Right kidney (tissue), 1 donor: Measurements from ENCODE around the gene ISOC2.

ENCODE experiments used
- DNase-seq: peaks from one replicate; pipeline ENCODE4 v3.0.0-alpha.2; 2016

The ISOC2 gene

GRCh38 chr19:55479045-55479444, 17.6 kb upstream of the ISOC2 start:
- no peak for DNase-seq

DNA sequence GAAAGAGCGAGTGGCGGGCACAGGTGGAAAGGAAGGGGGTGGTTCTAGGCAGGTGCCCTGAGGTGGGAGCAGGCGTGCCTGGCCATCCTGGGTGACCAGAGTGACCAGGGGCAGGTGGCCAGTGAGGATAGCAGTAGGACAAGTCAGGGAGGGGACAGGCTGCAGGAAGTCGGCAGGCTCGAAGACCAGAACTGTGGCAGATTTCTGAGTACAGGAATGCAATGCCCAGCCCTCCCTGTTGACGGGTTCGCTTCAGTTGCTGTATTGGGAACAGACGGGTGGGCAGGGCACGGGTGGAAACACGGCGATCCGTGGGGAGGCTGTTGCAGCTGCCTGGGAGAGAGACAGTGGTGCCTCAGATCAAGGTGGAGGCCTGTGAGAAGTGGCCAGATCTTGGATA, 16.9 kb upstream of the ISOC2 start:
- DNase-seq = no peak

DNA sequence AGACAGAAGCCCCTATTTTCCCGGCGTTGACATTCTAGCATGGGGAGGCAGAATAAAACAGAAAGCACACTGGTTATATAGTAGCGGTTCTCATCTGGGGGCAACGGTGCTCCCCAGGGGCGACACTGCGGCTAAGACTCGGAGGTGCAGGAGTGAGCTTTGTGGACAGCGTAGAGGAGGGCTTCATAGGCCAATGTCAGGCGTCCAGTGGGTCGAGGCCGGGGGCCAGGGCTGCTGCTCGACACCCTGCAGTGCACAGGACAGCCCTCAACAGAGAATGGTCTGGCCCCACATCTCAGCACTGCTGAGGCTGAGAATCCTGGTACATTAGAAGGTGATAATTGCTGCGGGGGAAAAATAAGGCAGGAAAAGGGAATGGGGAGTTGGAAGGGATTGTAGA, 16.5 kb upstream of the ISOC2 start:
- no peak for DNase-seq

DNA sequence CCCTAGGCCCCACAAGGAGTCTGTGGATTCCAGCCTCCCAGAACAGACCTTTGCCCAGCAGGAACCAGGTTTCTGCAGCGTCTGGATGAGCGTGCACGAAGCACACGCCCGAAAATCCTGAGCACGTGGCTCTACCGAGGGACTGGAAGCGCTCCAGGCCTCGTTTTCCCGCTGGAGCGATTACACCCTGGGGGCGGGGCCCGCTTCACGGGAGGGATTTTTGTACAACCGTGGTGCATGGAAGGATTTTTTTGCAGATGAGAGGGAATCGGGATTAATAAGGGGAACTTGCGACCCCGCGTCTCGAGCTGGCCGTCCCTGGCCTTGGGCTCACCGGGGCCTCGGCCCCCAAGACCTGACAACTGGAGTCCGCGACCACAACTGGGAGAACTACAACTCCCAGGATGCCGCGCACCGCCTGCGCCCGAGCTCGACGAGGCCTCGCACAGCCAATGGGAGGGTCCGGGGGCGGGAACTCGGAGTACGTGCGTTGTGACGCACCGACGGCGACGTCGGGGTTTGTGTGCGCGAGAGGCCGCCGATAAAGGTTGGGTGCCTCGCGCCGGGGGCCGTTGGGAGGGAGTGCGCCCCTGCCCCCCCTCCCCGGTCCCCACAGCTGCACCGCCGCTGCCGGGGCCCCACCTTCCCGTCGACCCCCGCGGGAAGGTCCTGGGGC, 14.8 kb upstream of the ISOC2 start, which contains the start of gene ZNF628:
Gene ZNF628, plus strand, starts transcription at position 518 of the 676 bp plus-strand sequence. CDS start 3,294 bp downstream, outside the sequence.
- DNase-seq = peak; percentile 98

DNA sequence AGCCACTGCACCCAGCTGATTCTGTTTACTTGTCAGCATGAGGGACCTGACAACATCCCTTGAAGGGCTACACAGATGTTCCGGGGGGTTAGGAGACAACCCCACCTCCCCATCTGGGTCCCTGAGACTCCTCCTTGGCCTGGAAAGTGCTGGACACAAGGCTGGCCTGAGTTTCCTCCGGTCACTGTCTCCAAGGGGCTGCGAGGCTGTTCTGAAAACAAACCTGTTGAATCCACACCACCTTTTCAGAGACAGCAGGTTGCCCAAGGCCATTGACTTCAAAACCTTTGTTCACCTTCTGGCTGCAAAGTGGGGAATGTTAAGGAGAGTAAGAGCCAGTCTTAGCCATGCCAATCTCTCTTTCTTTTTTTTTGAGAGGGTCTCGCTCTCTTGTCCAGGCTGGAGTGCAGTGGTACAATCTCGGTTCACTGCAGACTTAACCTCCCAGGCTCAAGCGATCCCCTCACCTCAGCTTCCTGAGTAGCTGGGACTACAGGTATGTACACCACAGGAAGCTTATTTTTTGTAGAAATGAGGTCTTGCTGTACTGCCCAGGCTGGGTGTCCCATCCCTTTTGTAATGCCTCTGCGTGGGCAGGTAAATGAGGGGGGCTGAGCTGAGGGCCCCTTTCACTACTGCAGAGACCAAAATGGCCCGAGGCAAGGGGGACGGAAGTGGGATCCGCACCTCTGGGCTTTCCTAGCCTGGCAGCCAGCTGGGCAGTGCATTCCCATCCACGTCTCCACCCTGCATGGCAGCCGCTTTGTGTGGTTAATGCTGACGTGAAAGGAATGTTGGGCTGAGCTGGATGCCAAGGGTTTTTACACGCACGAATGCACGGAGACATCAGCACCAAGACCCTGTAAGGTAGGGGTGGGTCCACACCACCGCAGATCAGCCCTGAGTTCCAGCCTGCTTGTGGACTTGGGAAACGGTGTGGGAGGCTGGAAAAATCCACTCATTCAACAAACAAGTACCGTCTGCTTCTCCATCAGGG, 13.1 kb upstream of the ISOC2 start:
- DNase-seq = no peak

DNA sequence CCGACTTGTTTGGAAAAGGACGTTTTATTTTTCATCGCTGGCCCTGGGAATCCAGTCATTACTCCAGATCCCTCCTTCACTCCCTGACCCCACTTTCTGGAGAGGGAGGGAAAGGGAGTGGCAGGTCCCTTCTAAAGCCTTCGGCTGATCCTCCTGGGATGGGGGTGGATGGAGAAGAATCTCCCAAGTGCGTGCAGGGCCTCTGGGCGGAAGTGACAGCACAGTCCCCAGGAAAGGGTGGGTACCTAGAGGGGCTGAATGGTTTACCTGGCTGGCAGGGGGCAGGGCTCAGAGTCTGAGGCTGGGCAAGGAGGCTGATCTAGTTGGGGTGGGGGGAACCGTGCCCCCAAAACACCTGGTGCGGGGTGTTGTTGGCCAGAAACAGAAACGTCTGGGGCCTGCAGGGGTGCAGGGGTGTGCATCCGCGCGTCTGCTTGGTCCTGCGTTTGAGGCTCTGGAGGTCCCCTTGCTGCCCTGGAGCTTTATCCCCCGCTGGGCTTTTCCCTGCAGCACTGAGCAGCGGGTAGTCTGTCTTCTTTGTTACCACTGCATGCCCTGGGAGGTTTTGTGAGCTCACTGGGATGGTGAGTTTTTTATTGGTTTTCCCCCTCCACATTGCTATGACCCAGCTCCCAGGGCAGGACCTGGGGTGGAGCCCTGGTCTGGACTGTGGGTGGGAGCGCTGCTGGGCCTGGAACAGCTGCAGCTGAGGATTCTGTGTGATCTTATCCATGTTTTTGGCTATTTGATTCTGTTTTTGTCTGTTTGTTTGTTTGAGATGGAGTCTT, 12.0 kb upstream of the ISOC2 start:
- no peak for DNase-seq

GRCh38 chr19:55472463-55472862, 11.0 kb upstream of the ISOC2 start:
- no peak for DNase-seq

DNA sequence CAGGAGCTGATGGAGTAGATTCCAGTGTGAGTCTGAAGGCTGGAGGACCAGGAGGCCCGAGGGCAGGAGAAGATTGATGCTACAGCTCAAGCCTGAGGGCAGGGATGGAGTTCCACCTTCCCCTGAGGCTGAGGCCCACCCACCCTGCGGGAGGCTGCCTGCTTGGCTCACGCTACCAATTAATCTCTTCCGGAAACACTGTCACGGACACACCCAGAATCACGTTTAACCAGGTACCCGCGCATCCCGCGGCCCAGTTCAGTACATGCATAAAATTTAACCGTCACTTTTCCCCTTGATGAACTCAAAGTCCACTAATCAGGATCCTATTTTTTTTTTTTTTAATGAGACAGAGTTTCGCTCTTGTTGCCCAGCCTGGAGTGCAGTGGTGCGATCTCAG, 9.8 kb upstream of the ISOC2 start:
- no peak for DNase-seq

DNA sequence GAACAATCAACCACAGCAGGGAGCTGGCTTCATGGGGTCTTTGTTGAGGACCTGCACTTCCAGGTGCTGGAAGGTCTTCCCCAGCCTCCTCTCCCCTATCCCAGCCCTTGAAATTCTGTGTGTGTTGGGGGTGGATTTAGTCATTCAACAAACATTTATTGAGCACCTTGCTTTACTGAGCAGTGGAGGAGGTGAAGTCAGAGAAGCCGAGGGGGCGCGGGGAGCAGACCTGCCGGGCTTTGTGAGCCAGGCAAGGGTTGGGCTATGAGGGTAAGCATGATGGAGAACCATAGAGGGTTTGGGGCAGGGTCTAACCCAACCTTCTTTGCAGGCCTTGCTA, 6.6 kb upstream of the ISOC2 start:
- DNase-seq = no peak

DNA sequence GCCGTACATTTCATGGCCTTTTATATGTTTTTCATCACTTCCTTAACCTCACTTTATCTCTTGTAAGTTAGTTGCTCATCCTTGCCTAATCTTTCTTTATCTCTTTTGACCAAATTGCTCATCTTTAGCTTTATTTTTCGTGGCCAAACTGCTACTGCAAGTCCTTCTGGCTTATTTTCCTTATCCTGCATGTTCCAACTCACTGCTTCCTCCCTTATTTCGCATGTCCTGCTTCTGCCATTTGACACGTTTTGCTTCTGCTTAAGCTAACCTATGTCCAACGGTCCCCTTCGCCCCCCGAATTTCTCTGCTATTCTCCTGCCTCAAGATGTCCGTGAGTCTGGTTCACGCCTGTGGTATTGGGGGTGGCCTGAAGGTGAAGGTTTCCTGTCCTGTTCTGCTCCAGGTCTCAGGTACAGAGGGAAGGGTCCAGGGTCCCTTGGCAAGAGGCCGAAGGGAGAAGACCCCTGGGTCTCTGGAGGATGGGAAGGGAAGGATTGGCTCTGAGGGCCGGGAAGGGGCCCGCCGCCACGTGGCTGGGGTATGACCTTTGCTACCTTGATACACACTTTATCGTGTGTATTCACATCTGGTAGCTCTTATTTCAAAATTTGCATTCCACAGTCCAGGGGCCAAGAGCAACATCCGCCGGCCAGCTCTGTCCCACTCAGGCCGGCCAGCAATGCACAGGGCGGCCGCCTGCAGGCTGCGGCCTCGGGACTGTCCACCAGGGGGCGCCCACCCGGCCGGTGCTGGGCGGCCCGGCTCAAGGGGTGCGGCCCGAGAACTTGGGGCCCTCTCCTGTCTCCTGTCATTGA, 6.0 kb upstream of the ISOC2 start:
- peak; percentile 73 for DNase-seq

DNA sequence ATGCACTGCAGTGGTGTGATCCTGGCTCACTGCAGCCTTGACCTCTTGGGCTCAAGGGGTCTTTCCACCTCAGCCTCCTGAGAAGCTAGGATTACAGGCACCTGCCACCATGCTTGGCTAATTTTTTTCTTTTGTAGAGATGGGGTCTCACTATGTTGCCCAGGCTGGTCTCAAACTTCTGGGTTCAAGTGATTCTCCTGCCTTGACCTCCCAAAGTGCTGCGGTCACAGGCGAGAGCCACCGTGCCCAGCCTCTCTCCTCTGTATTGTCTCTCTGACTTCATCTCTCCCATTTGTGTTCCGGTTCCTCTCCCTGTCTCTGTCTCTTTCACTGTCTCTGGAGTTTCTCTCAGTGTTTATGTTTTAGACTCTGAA, 4.8 kb upstream of the ISOC2 start:
- DNase-seq = no peak

DNA sequence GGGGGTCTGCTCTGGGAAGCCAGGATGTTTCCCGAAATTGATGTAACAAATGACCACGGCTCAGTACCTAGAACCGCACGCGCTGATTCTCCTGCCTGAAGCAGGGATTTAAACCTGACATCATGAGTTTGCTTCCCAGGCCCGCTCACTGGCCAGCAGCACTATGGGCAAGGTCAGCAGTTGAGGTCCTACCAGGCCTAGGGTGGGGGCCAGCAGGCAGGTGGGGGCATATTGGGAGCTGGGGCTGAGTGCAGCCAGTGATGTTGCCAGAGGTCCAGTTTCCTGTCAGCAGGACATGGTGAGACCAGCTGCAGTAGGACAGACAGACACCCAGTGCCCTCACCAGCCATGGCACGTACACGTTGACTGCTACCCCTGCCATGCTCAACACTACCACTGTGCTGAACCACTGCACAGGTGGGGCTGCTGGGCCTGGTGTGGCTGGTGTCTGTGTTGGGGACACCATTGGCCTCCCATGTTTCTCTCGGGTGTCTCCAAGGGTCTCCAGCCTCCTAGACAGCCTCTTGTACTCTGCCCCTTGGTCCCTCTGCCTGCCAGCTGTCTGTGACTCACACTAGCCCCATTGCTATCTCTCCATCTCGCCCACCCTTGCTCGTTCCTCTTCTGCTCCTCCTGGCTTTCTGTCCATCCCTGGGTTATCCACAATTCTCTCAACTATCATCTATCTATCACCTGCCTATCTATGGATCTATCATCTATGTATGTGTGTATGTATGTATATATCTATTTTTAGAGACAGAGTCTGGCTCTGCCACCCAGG, 4.2 kb upstream of the ISOC2 start:
- DNase-seq = no peak

- DNase-seq = no peak
These were observed 3.2 kb upstream of the ISOC2 start, which contains the start of gene C19orf85 for GRCh38 chr19:55464662-55465054. Gene C19orf85 (minus strand): TSS chr19:55464751. CDS start chr19:55464554, 197 bp downstream.

- DNase-seq = no peak
These were observed 2.7 kb upstream of the ISOC2 start for GRCh38 chr19:55464039-55464661.

DNA sequence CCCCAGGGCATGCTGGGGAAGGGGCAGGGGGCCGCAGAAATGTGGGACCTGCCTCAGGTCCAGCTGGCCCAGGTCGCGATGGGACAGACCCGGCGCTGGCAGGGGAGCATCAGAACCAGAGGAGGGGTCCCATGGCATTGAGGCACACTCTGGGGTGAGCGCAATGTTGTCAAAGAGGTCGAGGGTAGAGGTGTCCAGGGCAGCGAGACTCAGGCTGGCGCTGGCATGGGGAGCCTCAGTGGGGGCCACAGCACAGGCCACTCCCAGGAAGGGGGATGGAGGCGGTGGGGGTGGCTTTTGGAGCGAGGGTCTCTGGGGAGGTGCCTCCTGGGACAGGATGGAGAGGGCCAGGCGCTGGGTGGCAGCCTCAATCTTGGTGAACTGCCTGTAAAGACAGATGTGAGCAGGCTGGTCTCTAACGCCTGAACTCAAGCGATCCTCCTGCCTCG, 2.2 kb upstream of the ISOC2 start:
- no peak for DNase-seq

DNA sequence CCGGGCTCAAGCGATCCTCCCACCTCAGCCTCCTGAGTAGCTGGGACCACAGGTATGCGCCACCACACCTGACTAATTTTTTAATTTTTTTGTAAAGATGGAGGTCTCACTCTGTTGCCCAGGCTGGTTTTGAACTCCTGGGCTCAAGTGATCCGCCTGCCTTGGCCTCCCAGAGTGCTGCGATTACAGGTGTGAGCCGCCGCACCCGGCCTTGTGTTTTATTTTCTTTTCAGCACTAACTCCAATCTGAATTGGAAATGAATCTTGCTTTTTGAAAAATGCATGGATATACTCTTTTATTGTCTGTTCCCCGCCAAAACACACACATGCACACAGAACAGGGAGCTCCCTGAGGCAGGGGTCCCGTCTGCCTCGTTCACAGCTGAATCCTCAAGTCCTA, 1.3 kb upstream of the ISOC2 start:
- DNase-seq = no peak

- DNase-seq = no peak
These were observed 658 bp upstream of the ISOC2 start for GRCh38 chr19:55461974-55462626.

DNA sequence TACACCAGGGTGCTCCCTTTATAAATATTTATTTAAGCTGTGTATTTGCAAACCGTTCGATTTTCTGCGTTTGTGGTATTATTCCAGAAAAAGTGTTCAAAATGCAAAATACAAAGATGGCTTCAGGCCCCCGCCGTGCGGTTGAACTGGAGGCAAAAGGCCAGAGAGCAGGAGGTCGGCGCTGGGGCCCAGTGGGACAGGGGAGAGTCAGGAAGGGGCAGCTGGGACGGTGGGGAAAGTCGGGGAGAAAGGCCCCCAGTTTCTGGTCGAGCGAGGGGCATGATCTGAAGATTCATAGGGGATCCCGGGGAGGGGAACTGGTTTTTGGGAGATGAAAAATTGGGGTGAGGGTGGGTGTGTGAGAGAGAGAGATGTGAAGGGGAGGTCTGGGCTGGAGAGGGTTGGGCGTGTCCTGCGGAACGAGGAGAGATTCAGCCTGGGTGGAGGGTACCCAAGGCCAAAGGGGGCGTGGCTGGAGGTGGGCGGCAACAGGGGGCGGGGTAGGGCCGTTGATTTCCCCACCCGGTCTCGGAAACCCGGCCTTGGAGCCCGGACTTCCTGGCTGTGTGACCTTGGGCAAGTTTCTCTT, 678 bp downstream of the ISOC2 start:
- peak; percentile 53 for DNase-seq

- DNase-seq = peak; percentile 39
These were observed 1.3 kb downstream of the ISOC2 start for GRCh38 chr19:55459950-55460657.
